Mesothelial cell of epicardium (in vitro differentiated cells): ENCODE results near the gene USP20. TPM values are rescaled to one million over a fixed set of nuclear protein-coding genes. Genes with fewer than 3 reads are reported as not detected.

Source experiments
- DNase-seq, 2 experiments: peaks; one replicate each; pipeline ENCODE4 v3.0.0; 2021; ENCODE audit warnings: low spot score in 2 of 2; ENCODE audit not compliant: unreplicated experiment in 2 of 2
- H3K27ac Mint-ChIP-seq: 2 replicates; pipeline ENCODE4 v1.8.0; 2021; ENCODE audit warnings: mixed read lengths
- H3K27me3 Mint-ChIP-seq: 2 replicates; pipeline ENCODE4 v1.8.0; 2021; ENCODE audit warnings: low read depth, mixed read lengths
- H3K36me3 Mint-ChIP-seq: 2 replicates; pipeline ENCODE4 v1.8.0; 2021; ENCODE audit warnings: mixed read lengths
- H3K4me1 Mint-ChIP-seq: 2 replicates; pipeline ENCODE4 v1.8.0; 2021; ENCODE audit warnings: mixed read lengths
- H3K4me3 Mint-ChIP-seq: 2 replicates; pipeline ENCODE4 v1.8.0; 2021; ENCODE audit warnings: mild to moderate bottlenecking, moderate library complexity, mixed read lengths
- H3K9me3 Mint-ChIP-seq: 2 replicates; pipeline ENCODE4 v1.8.0; 2021; ENCODE audit warnings: mixed read lengths
- total RNA-seq: library from RNA; stranded (reverse); gene quantifications from 3 replicates; pipeline ENCODE4 v1.2.1, GENCODE V29; 2021
- TF ChIP-seq, protein P1 (sequence below): fragments of 200-600 bp; sonication (generic); IDR thresholded peaks from one replicate; pipeline ENCODE4 v1.5.0; 2021; ENCODE audit warnings: antibody characterized with exemption; ENCODE audit not compliant: unreplicated experiment

Gene USP20
- total RNA-seq, 1 donor from 2014 or later, result 47.7 TPM

DNA sequence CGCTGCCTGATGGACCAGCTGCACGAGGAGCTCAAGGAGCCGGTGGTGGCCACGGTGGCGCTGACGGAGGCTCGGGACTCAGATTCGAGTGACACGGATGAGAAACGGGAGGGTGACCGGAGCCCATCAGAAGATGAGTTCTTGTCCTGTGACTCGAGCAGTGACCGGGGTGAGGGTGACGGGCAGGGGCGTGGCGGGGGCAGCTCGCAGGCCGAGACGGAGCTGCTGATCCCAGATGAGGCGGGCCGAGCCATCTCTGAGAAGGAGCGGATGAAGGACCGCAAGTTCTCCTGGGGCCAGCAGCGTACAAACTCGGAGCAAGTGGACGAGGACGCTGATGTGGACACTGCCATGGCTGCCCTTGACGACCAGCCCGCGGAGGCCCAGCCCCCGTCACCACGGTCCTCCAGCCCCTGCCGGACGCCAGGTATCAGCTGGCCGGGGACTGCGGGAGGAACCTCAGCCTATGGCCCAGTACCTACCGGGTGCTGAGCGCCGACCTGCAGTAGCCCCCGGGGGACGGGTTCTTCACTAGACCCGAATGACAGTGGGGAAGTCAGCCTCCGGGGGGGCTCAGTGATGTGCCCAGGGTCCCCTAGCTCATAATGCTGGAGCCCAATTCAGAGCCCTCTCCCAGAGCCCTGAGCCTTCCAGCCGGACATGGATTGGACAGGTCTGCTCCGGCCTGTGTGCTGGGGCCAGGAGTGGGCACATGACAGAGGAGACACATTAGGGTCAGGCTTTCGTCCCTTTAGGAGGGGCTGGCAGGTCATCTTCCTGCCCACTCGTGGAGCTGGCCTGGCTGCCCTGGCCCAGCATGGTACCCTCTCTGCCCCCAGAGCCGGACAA is 33.0 kb downstream of the USP20 start:
- H3K4me1 Mint-ChIP-seq, result no peaks in the 10 kb centered on the region
- TF ChIP-seq, protein P1, sequence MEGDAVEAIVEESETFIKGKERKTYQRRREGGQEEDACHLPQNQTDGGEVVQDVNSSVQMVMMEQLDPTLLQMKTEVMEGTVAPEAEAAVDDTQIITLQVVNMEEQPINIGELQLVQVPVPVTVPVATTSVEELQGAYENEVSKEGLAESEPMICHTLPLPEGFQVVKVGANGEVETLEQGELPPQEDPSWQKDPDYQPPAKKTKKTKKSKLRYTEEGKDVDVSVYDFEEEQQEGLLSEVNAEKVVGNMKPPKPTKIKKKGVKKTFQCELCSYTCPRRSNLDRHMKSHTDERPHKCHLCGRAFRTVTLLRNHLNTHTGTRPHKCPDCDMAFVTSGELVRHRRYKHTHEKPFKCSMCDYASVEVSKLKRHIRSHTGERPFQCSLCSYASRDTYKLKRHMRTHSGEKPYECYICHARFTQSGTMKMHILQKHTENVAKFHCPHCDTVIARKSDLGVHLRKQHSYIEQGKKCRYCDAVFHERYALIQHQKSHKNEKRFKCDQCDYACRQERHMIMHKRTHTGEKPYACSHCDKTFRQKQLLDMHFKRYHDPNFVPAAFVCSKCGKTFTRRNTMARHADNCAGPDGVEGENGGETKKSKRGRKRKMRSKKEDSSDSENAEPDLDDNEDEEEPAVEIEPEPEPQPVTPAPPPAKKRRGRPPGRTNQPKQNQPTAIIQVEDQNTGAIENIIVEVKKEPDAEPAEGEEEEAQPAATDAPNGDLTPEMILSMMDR, result no peak
- no peaks in the 10 kb centered on the region for H3K9me3 Mint-ChIP-seq
- DNase-seq, result no peak
- H3K36me3 Mint-ChIP-seq, result peaks cover 26% of the 10 kb centered on the region
- no peak overlapping the region for H3K27ac Mint-ChIP-seq
- H3K27me3 Mint-ChIP-seq, result no peaks in the 10 kb centered on the region
- no peak overlapping the region for H3K4me3 Mint-ChIP-seq

DNA sequence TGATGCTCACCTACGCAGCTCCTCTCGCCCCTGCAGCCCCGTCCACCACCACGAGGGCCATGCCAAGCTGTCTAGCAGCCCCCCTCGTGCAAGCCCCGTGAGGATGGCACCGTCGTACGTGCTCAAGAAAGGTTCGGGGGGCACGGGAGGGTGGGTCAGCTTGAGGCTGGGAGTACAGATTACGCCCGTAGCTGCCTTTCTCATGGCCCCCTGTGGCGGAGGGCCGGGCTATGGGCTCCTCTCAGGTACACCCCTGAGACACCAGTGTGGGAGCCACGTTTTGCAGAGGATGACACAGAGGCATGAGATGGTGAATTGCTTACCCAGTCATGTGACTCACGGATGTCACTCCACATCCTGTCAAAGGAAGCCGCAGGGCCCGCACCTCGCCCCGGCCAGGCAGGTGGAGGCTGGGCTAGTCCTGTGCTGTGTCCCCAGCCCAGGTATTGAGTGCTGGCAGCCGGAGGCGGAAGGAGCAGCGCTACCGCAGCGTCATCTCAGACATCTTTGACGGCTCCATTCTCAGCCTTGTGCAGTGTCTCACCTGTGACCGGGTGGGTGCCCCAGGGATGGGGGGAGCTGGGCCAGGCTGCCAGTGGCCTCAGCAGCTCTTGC is 33.7 kb downstream of the USP20 start:
- Mint-ChIP-seq H3K4me1 (no peaks in the 10 kb centered on the region), H3K36me3 (peaks cover 22% of the 10 kb centered on the region), H3K9me3 (no peaks in the 10 kb centered on the region), H3K27ac (no peak overlapping the region), H3K27me3 (no peaks in the 10 kb centered on the region), H3K4me3 (no peak overlapping the region)
- DNase-seq, result no peak
- TF ChIP-seq, protein P1, result no peak

DNA sequence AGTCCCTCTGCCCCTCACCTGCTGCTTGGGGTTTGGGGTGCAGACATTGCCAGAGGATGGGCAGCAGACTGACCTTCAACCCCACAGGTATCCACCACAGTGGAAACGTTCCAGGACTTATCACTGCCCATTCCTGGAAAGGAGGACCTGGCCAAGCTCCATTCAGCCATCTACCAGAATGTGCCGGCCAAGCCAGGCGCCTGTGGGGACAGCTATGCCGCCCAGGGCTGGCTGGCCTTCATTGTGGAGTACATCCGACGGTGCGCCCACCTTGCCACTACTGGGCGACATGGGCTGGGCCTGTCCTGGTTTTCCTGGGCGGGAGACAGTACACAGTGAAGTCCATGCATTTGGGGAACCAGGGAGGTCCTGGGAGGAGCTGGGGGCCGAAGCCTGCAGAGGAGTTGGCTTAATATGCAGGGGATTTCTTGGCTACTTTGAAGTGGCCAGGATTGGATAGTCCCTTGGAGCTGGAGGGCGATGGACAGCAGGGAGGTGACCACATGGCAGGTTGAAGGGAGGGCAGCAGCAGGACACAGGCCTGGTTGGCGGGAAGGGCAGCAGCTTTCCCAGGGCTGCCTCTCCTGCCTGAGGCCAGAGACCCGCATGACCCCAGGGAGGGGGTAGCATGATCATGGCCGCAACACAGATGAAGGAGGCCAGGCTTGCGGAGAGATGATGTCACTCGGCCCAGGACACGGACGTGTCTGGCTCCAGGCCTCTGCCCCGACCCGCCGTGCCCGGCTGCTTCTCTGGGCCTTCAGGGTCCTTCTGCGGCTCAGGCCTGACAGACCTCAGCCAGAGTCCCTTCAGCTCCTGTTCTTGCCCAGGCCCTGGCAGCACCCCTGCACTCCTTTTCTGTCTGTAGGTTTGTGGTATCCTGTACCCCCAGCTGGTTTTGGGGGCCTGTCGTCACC is 34.6 kb downstream of the USP20 start:
- no peaks in the 10 kb centered on the region for H3K4me1 Mint-ChIP-seq
- no peak for DNase-seq
- TF ChIP-seq, protein P1, result no peak
- no peak overlapping the region for H3K4me3 Mint-ChIP-seq
- H3K9me3 Mint-ChIP-seq, result no peaks in the 10 kb centered on the region
- no peaks in the 10 kb centered on the region for H3K27me3 Mint-ChIP-seq
- H3K36me3 Mint-ChIP-seq, result peaks cover 26% of the 10 kb centered on the region
- no peak overlapping the region for H3K27ac Mint-ChIP-seq

DNA sequence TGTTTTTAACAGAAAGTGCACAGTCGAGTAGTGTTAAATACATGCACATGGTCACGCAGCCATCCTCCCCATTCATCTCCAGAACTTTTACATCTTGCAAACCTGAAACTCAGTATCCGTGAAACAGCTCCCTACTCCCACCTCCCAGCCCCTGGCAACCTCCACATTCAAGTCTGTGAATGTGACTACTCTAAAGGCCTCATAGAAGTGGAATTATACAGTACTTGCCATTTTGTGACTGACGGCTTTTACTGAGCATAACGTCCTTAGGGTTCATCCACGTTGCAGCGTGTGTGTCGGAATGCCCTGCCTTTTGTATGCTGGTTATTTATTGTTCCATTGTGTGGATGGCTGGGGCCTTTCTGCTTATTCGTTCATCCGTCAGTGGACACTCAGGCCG is 35.8 kb downstream of the USP20 start:
- no peak for DNase-seq
- TF ChIP-seq, protein P1, result no peak
- Mint-ChIP-seq H3K36me3 (peaks cover 22% of the 10 kb centered on the region), H3K4me1 (no peaks in the 10 kb centered on the region), H3K9me3 (no peaks in the 10 kb centered on the region), H3K27ac (no peak overlapping the region), H3K27me3 (no peaks in the 10 kb centered on the region), H3K4me3 (no peak overlapping the region)

DNA sequence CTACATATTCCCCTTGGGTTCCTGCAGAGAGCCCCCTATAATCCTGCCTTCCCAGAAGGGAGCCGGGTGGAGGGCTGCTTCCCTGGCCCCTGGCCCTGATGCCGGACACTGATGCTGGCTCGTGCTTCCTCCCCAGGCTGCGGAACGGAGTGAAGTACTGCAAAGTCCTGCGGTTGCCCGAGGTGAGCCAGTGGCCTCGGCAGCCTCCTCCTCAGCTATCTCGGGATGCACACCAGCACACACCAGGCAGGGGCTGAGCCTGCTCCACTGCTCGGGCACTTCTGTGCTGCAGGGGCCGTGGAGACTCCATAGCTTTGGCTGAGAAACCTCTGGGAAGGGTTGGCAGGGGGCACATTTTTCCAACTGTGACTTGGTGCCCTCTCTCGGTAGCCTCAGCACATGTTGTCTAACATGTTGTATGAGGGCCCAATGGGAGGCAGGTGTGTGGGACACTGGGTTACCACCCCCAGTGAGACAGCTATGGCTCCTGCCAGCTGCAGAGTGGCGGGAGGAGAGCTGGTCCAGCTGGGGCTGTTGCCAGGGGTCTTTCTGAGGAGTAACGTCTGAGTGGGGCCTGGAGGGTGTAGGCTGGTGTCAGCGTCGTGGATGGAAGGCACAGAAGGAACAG is 38.4 kb downstream of the USP20 start:
- Mint-ChIP-seq H3K27me3 (no peaks in the 10 kb centered on the region), H3K27ac (no peak overlapping the region), H3K4me3 (no peak overlapping the region), H3K36me3 (peaks cover 24% of the 10 kb centered on the region), H3K4me1 (no peaks in the 10 kb centered on the region), H3K9me3 (no peaks in the 10 kb centered on the region)
- DNase-seq, result no peak
- TF ChIP-seq, protein P1, result no peak
